ENCODE results near the gene ZZZ3. TPM values are rescaled to one million over a fixed set of nuclear protein-coding genes. Genes with fewer than 3 reads are reported as not detected.
A peak's percentile ranks its signal among the peaks of the same experiment; 100 is the strongest.

The ZZZ3 gene
- total RNA-seq, 2 experiments from 2014 or later = 36.9 to 38.5 TPM

- Mint-ChIP-seq H3K27ac (peak overlapping the region; percentile 25), H3K4me3 (no peak overlapping the region), H3K36me3 (ENCODE audit: low read depth) (peaks cover 63% of the 10 kb centered on the region), H3K27me3 (no peaks in the 10 kb centered on the region), H3K4me1 (ENCODE audit: low read depth) (peaks cover 28% of the 10 kb centered on the region), H3K9me3 (no peaks in the 10 kb centered on the region)
- Histone ChIP-seq H3K27me3 (ENCODE audit: control insufficient read depth in 1 of 2, insufficient read depth in 2 of 2, low read length in 2 of 2) (no peaks in the 10 kb centered on the region), H3K4me3 (ENCODE audit: low read length) (no peak overlapping the region), H3K9me3 (ENCODE audit: control insufficient read depth in 1 of 2, insufficient read depth in 1 of 2, low read length in 2 of 2) (no peaks in the 10 kb centered on the region), H3K27ac (ENCODE audit: low read depth in 1 of 2, low read length in 2 of 2) (no peak overlapping the region), H3K4me1 (ENCODE audit: insufficient read depth, low read length) (no peaks in the 10 kb centered on the region), H3K36me3 (ENCODE audit: insufficient read depth, low read length) (peaks cover 50% of the 10 kb centered on the region)
- no peak for TF ChIP-seq CTCF (IDR thresholded peaks at IDR 0.05)
- ChIA-PET POLR2A (no interaction called here), CTCF (interaction anchor here (0.6 kb wide), 1 partner anchor 54 kb away, joined by 3 read pairs; no protein-coding TSS in a partner anchor)
- ATAC-seq (ENCODE audit: poor library complexity) (no peak), DNase-seq (no peak)
- intact Hi-C loops (cut with DNase I, micrococcal nuclease) = no loop called here
These were observed 43.4 kb downstream of the ZZZ3 start for GRCh38 chr1:77639056-77639455.

- CTCF ChIA-PET = interaction anchor here (0.6 kb wide), 1 partner anchor 19 kb away, joined by 4 read pairs; no protein-coding TSS in a partner anchor
- H3K9me3 ChIP-seq (ENCODE audit: control insufficient read depth in 1 of 2, insufficient read depth in 1 of 2, low read length in 2 of 2) = no peaks in the 10 kb centered on the region
These were observed 45.6 kb downstream of the ZZZ3 start for GRCh38 chr1:77636864-77637263.

More at GRCh38 chr1:77636864-77637263, 45.6 kb downstream of the ZZZ3 start:
- Mint-ChIP-seq H3K27ac (no peak overlapping the region), H3K4me3 (no peak overlapping the region), H3K4me1 (ENCODE audit: low read depth) (peaks cover 29% of the 10 kb centered on the region), H3K27me3 (no peaks in the 10 kb centered on the region), H3K36me3 (ENCODE audit: low read depth) (peaks cover 74% of the 10 kb centered on the region), H3K9me3 (no peaks in the 10 kb centered on the region)
- TF ChIP-seq CTCF (IDR thresholded peaks at IDR 0.05) = no peak
- intact Hi-C loops (cut with DNase I, micrococcal nuclease) = no loop called here
- POLR2A ChIA-PET = no interaction called here
- no peaks in the 10 kb centered on the region for H3K4me1 ChIP-seq (ENCODE audit: insufficient read depth, low read length)
- ATAC-seq (ENCODE audit: poor library complexity) = no peak
- DNase-seq = no peak
- no peak overlapping the region for H3K4me3 ChIP-seq (ENCODE audit: low read length)
- H3K27me3 ChIP-seq (ENCODE audit: control insufficient read depth in 1 of 2, insufficient read depth in 2 of 2, low read length in 2 of 2) = no peaks in the 10 kb centered on the region
- H3K36me3 ChIP-seq (ENCODE audit: insufficient read depth, low read length) = peaks cover 69% of the 10 kb centered on the region
- no peak overlapping the region for H3K27ac ChIP-seq (ENCODE audit: low read depth in 1 of 2, low read length in 2 of 2)

Other genes starting within 250 kb of the ZZZ3 start
- gene USP33, start 77.2 kb upstream of the ZZZ3 start, total RNA-seq = 10 to 100 TPM; 69.7 to 71.6 TPM
- 10 to 100 TPM; 12.2 to 15.8 TPM for gene MIGA1, start 97.0 kb upstream of the ZZZ3 start, total RNA-seq
- under 1 TPM in 1 of 2 experiments, not detected in 1; 0.25 TPM for gene NEXN, start 206.0 kb upstream of the ZZZ3 start, total RNA-seq

Measured in CD4-positive, alpha-beta T cell (primary cell).